ENCODE results near the gene NUDT9.
"Not testable (repeated sequence)": the region's sequence is repeated elsewhere in the genome, so short reads cannot be mapped to it uniquely, and the experiment has no call there.

NUDT9 gene

GRCh38 chr4:87422104-87423052 is at the start of gene NUDT9:
Gene NUDT9 (plus strand): TSS chr4:87422573. CDS start chr4:87422906, 333 bp downstream.
- H3K9me3 ChIP-seq (ENCODE audit: insufficient read depth, low read depth, low read length), result no peaks in the 10 kb centered on the region
- H3K4me1 ChIP-seq (ENCODE audit: insufficient read depth, low read length), result peaks cover 21% of the 10 kb centered on the region
- H3K27me3 ChIP-seq (ENCODE audit: insufficient read depth, low read length), result no peaks in the 10 kb centered on the region
- H3K4me3 ChIP-seq (ENCODE audit: low read length), result peak within 1 kb of the TSS; percentile 88
- peak within 1 kb of the TSS; percentile 93 for H3K9ac ChIP-seq (ENCODE audit: low read depth, low read length)
- H3K36me3 ChIP-seq (ENCODE audit: insufficient read depth, low read depth, low read length), result no peaks in the 10 kb centered on the region
- peak within 1 kb of the TSS; percentile 77 for H3K27ac ChIP-seq (ENCODE audit: low read length)

- peaks cover 16% of the 10 kb centered on the region for H3K36me3 ChIP-seq (ENCODE audit: insufficient read depth, low read depth, low read length)
- H3K4me1 ChIP-seq (ENCODE audit: insufficient read depth, low read length), result no peaks in the 10 kb centered on the region
- H3K27ac ChIP-seq (ENCODE audit: low read length), result no peak overlapping the region
- no peaks in the 10 kb centered on the region for H3K27me3 ChIP-seq (ENCODE audit: insufficient read depth, low read length)
- H3K9ac ChIP-seq (ENCODE audit: low read depth, low read length), result no peak overlapping the region
- H3K9me3 ChIP-seq (ENCODE audit: insufficient read depth, low read depth, low read length), result no peaks in the 10 kb centered on the region
- no peak overlapping the region for H3K4me3 ChIP-seq (ENCODE audit: low read length)
These were observed 46.6 kb upstream of the NUDT9 start for GRCh38 chr4:87375719-87376291.

GRCh38 chr4:87377816-87378215 is 44.6 kb upstream of the NUDT9 start:
- Histone ChIP-seq H3K4me3 (ENCODE audit: low read length) (no peak overlapping the region), H3K9me3 (ENCODE audit: insufficient read depth, low read depth, low read length) (no peaks in the 10 kb centered on the region), H3K27ac (ENCODE audit: low read length) (no peak overlapping the region), H3K27me3 (ENCODE audit: insufficient read depth, low read length) (no peaks in the 10 kb centered on the region), H3K9ac (ENCODE audit: low read depth, low read length) (no peak overlapping the region), H3K4me1 (ENCODE audit: insufficient read depth, low read length) (no peaks in the 10 kb centered on the region), H3K36me3 (ENCODE audit: insufficient read depth, low read depth, low read length) (0 out of 2 replicates have a peak, but pooled peaks cover 5% of the 10 kb centered on the region)

- no peak overlapping the region for H3K9ac ChIP-seq (ENCODE audit: low read depth, low read length)
- H3K27me3 ChIP-seq (ENCODE audit: insufficient read depth, low read length), result no peaks in the 10 kb centered on the region
- no peaks in the 10 kb centered on the region for H3K4me1 ChIP-seq (ENCODE audit: insufficient read depth, low read length)
- no peaks in the 10 kb centered on the region for H3K9me3 ChIP-seq (ENCODE audit: insufficient read depth, low read depth, low read length)
- H3K4me3 ChIP-seq (ENCODE audit: low read length), result no peak overlapping the region
- no peak overlapping the region for H3K27ac ChIP-seq (ENCODE audit: low read length)
- H3K36me3 ChIP-seq (ENCODE audit: insufficient read depth, low read depth, low read length), result 0 out of 2 replicates have a peak, but pooled peaks cover 4% of the 10 kb centered on the region
These were observed 40.3 kb upstream of the NUDT9 start for GRCh38 chr4:87382116-87382515.

- H3K4me1 ChIP-seq (ENCODE audit: insufficient read depth, low read length), result no peaks in the 10 kb centered on the region
These were observed 39.4 kb upstream of the NUDT9 start for GRCh38 chr4:87382931-87383330.

GRCh38 chr4:87384466-87385132 is 37.8 kb upstream of the NUDT9 start:
- H3K36me3 ChIP-seq (ENCODE audit: insufficient read depth, low read depth, low read length); H3K4me3 ChIP-seq (ENCODE audit: low read length); H3K27ac ChIP-seq (ENCODE audit: low read length); H3K27me3 ChIP-seq (ENCODE audit: insufficient read depth, low read length); H3K9me3 ChIP-seq (ENCODE audit: insufficient read depth, low read depth, low read length); H3K4me1 ChIP-seq (ENCODE audit: insufficient read depth, low read length); H3K9ac ChIP-seq (ENCODE audit: low read depth, low read length): not testable (repeated sequence)

More at GRCh38 chr4:87382931-87383330, 39.4 kb upstream of the NUDT9 start:
- H3K27ac ChIP-seq (ENCODE audit: low read length), result no peak overlapping the region
- H3K9ac ChIP-seq (ENCODE audit: low read depth, low read length), result no peak overlapping the region
- no peaks in the 10 kb centered on the region for H3K27me3 ChIP-seq (ENCODE audit: insufficient read depth, low read length)
- 0 out of 2 replicates have a peak, but pooled peaks cover 4% of the 10 kb centered on the region for H3K36me3 ChIP-seq (ENCODE audit: insufficient read depth, low read depth, low read length)
- H3K9me3 ChIP-seq (ENCODE audit: insufficient read depth, low read depth, low read length), result no peaks in the 10 kb centered on the region
- H3K4me3 ChIP-seq (ENCODE audit: low read length), result no peak overlapping the region

GRCh38 chr4:87387237-87387636 is 35.1 kb upstream of the NUDT9 start:
- Histone ChIP-seq H3K27ac (ENCODE audit: low read length) (no peak overlapping the region), H3K4me3 (ENCODE audit: low read length) (no peak overlapping the region), H3K27me3 (ENCODE audit: insufficient read depth, low read length) (no peaks in the 10 kb centered on the region; the same call in 1 of the 2 replicates)

GRCh38 chr4:87388901-87389300 is 33.5 kb upstream of the NUDT9 start:
- H3K27me3 ChIP-seq (ENCODE audit: insufficient read depth, low read length), result no peaks in the 10 kb centered on the region; the same call in 1 of the 2 replicates
- H3K27ac ChIP-seq (ENCODE audit: low read length), result no peak overlapping the region
- H3K36me3 ChIP-seq (ENCODE audit: insufficient read depth, low read depth, low read length), result no peaks in the 10 kb centered on the region
- no peaks in the 10 kb centered on the region for H3K9me3 ChIP-seq (ENCODE audit: insufficient read depth, low read depth, low read length)
- H3K9ac ChIP-seq (ENCODE audit: low read depth, low read length), result no peak overlapping the region
- no peaks in the 10 kb centered on the region for H3K4me1 ChIP-seq (ENCODE audit: insufficient read depth, low read length)
- H3K4me3 ChIP-seq (ENCODE audit: low read length), result no peak overlapping the region

More at GRCh38 chr4:87387237-87387636, 35.1 kb upstream of the NUDT9 start:
- Histone ChIP-seq H3K9me3 (ENCODE audit: insufficient read depth, low read depth, low read length) (no peaks in the 10 kb centered on the region), H3K4me1 (ENCODE audit: insufficient read depth, low read length) (no peaks in the 10 kb centered on the region), H3K36me3 (ENCODE audit: insufficient read depth, low read depth, low read length) (no peaks in the 10 kb centered on the region), H3K9ac (ENCODE audit: low read depth, low read length) (no peak overlapping the region)

- not testable (repeated sequence) for H3K9ac ChIP-seq (ENCODE audit: low read depth, low read length); H3K4me1 ChIP-seq (ENCODE audit: insufficient read depth, low read length); H3K27ac ChIP-seq (ENCODE audit: low read length); H3K36me3 ChIP-seq (ENCODE audit: insufficient read depth, low read depth, low read length); H3K9me3 ChIP-seq (ENCODE audit: insufficient read depth, low read depth, low read length); H3K27me3 ChIP-seq (ENCODE audit: insufficient read depth, low read length)
- H3K4me3 ChIP-seq (ENCODE audit: low read length), result peak overlapping the region; percentile 83
These were observed 32.3 kb upstream of the NUDT9 start for GRCh38 chr4:87390055-87390454.

GRCh38 chr4:87390551-87390890 is 31.9 kb upstream of the NUDT9 start:
- H3K9ac ChIP-seq (ENCODE audit: low read depth, low read length), result peak overlapping the region; percentile 86
- no peaks in the 10 kb centered on the region for H3K4me1 ChIP-seq (ENCODE audit: insufficient read depth, low read length)
- H3K27ac ChIP-seq (ENCODE audit: low read length), result no peak overlapping the region
- no peaks in the 10 kb centered on the region for H3K36me3 ChIP-seq (ENCODE audit: insufficient read depth, low read depth, low read length)
- peak overlapping the region; percentile 83 for H3K4me3 ChIP-seq (ENCODE audit: low read length)
- no peaks in the 10 kb centered on the region for H3K9me3 ChIP-seq (ENCODE audit: insufficient read depth, low read depth, low read length)
- H3K27me3 ChIP-seq (ENCODE audit: insufficient read depth, low read length), result no peaks in the 10 kb centered on the region; the same call in 1 of the 2 replicates

GRCh38 chr4:87390891-87391575 is 31.3 kb upstream of the NUDT9 start, which contains the start of gene HSD17B11:
Gene HSD17B11 (minus strand): TSS chr4:87391188. CDS start chr4:87391070, 118 bp downstream.
- Histone ChIP-seq H3K27ac (ENCODE audit: low read length) (no peak within 1 kb of the TSS), H3K9ac (ENCODE audit: low read depth, low read length) (peak within 1 kb of the TSS; percentile 86), H3K9me3 (ENCODE audit: insufficient read depth, low read depth, low read length) (no peaks in the 10 kb centered on the region)

More at GRCh38 chr4:87390891-87391575, 31.3 kb upstream of the NUDT9 start, which contains the start of gene HSD17B11:
- Histone ChIP-seq H3K36me3 (ENCODE audit: insufficient read depth, low read depth, low read length) (no peaks in the 10 kb centered on the region), H3K4me1 (ENCODE audit: insufficient read depth, low read length) (no peaks in the 10 kb centered on the region), H3K4me3 (ENCODE audit: low read length) (peak within 1 kb of the TSS; percentile 83), H3K27me3 (ENCODE audit: insufficient read depth, low read length) (no peaks in the 10 kb centered on the region; the same call in 1 of the 2 replicates)

Data from iPS-20b (cell line).